H9 (cell line): Measurements from ENCODE around the gene PNMA6E. TPM values are rescaled to one million over a fixed set of nuclear protein-coding genes. Genes with fewer than 3 reads are reported as not detected.

Experiments
- DNase-seq: peaks from one replicate; pipeline ENCODE4 v3.0.0-alpha.2; 2017
- H2AFZ ChIP-seq: one replicate; pipeline ENCODE4 v1.6.1; 2013; ENCODE audit warnings: mild to moderate bottlenecking, low read length, control low read depth, moderate library complexity
- H2AK5ac ChIP-seq: 2 replicates; pipeline ENCODE4 v1.6.1; 2013; ENCODE audit warnings: low read length, control low read depth, mixed read lengths; ENCODE audit not compliant: insufficient read length
- H2BK120ac ChIP-seq: one replicate; pipeline ENCODE4 v1.6.1; 2013; ENCODE audit warnings: low read depth, mild to moderate bottlenecking, low read length, control low read depth, inconsistent platforms; ENCODE audit not compliant: poor library complexity, severe bottlenecking
- H2BK12ac ChIP-seq: 2 replicates; pipeline ENCODE4 v1.6.1; 2013; ENCODE audit warnings: low read length, control low read depth, mixed read lengths, low read depth; ENCODE audit not compliant: insufficient read length
- H2BK15ac ChIP-seq: 2 replicates; pipeline ENCODE4 v1.6.1; 2013; ENCODE audit warnings: low read depth, low read length, control low read depth
- H2BK20ac ChIP-seq: one replicate; pipeline ENCODE4 v1.6.1; 2013; ENCODE audit warnings: low read depth, mild to moderate bottlenecking, low read length, control low read depth, inconsistent platforms; ENCODE audit not compliant: poor library complexity, severe bottlenecking
- H2BK5ac ChIP-seq: 2 replicates; pipeline ENCODE4 v1.6.1; 2013; ENCODE audit warnings: low read length, control low read depth, mixed read lengths; ENCODE audit not compliant: insufficient read length
- H3K14ac ChIP-seq: 2 replicates; pipeline ENCODE4 v1.6.1; 2013; ENCODE audit warnings: low read length, control low read depth; ENCODE audit not compliant: insufficient read depth
- H3K18ac ChIP-seq: 2 replicates; pipeline ENCODE4 v1.6.1; 2013; ENCODE audit warnings: low read depth, mild to moderate bottlenecking, mixed read lengths, low read length, control low read depth; ENCODE audit not compliant: insufficient read length
- H3K23ac ChIP-seq: 2 replicates; pipeline ENCODE4 v1.6.1; 2013; ENCODE audit warnings: low read length, control low read depth, mixed read lengths, low read depth; ENCODE audit not compliant: insufficient read length
- H3K23me2 ChIP-seq: 2 replicates; pipeline ENCODE4 v1.6.1; 2013; ENCODE audit warnings: low read depth, mild to moderate bottlenecking, mixed read lengths, low read length, control low read depth; ENCODE audit not compliant: insufficient read length, poor library complexity, severe bottlenecking
- H3K27ac ChIP-seq: 2 replicates; pipeline ENCODE4 v1.5.1; 2013; ENCODE audit warnings: low read length, control low read depth, mixed read lengths, low read depth; ENCODE audit not compliant: insufficient read length
- H3K27me3 ChIP-seq: 2 replicates; pipeline ENCODE4 v1.6.1; 2013; ENCODE audit warnings: low read length, control low read depth, inconsistent platforms; ENCODE audit not compliant: insufficient read depth
- H3K4ac ChIP-seq: 2 replicates; pipeline ENCODE4 v1.6.1; 2013; ENCODE audit warnings: low read depth, mild to moderate bottlenecking, control low read depth, inconsistent platforms, low read length, moderate library complexity
- H3K4me1 ChIP-seq: 2 replicates; pipeline ENCODE4 v1.6.1; 2013; ENCODE audit warnings: low read length, control low read depth, inconsistent platforms; ENCODE audit not compliant: insufficient read depth
- H3K4me2 ChIP-seq: 2 replicates; pipeline ENCODE4 v1.6.1; 2013; ENCODE audit warnings: low read length, control low read depth, mixed read lengths; ENCODE audit not compliant: insufficient read length, insufficient read depth
- H3K56ac ChIP-seq: 2 replicates; pipeline ENCODE4 v1.6.1; 2013; ENCODE audit warnings: low read depth, mild to moderate bottlenecking, mixed read lengths, low read length, control low read depth; ENCODE audit not compliant: insufficient read length
- H3K79me1 ChIP-seq: 2 replicates; pipeline ENCODE4 v1.6.1; 2013; ENCODE audit warnings: low read depth, mild to moderate bottlenecking, moderate library complexity, low read length, control low read depth, inconsistent platforms; ENCODE audit not compliant: insufficient read depth, poor library complexity, severe bottlenecking
- H3K79me2 ChIP-seq: 2 replicates; pipeline ENCODE4 v1.6.1; 2013; ENCODE audit warnings: low read length, control low read depth, inconsistent platforms; ENCODE audit not compliant: insufficient read depth
- H3K9ac ChIP-seq: 2 replicates; pipeline ENCODE4 v1.6.1; 2013; ENCODE audit warnings: low read length, control low read depth, mixed read lengths; ENCODE audit not compliant: insufficient read length; ENCODE audit errors: extremely low read depth
- H3K9me3 ChIP-seq: one replicate; pipeline ENCODE4 v1.6.1; 2013; ENCODE audit warnings: low read depth, low read length, inconsistent platforms; ENCODE audit not compliant: control insufficient read depth
- H3T11ph ChIP-seq: one replicate; pipeline ENCODE4 v1.6.1; 2013; ENCODE audit warnings: mild to moderate bottlenecking, low read length, control low read depth, inconsistent platforms
- H4K20me1 ChIP-seq: one replicate; pipeline ENCODE4 v1.6.1; 2013; ENCODE audit not compliant: control insufficient read depth, insufficient read length, insufficient read depth
- H4K5ac ChIP-seq: 2 replicates; pipeline ENCODE4 v1.6.1; 2013; ENCODE audit warnings: low read depth, mild to moderate bottlenecking, mixed read lengths, low read length, control low read depth; ENCODE audit not compliant: insufficient read length
- H4K8ac ChIP-seq: replicated peaks from 2 replicates; pipeline ENCODE4 v1.6.1; 2013; ENCODE audit warnings: low read length, control low read depth, mixed read lengths, low read depth; ENCODE audit not compliant: insufficient read length
- H4K91ac ChIP-seq: 2 replicates; pipeline ENCODE4 v1.6.1; 2013; ENCODE audit warnings: low read depth, mild to moderate bottlenecking, moderate library complexity, mixed read lengths, low read length, control low read depth; ENCODE audit not compliant: insufficient read length
- H3K27ac Mint-ChIP-seq, 3 experiments: 2 replicates in 2 of 3; 3 replicates in 1 of 3; pipeline ENCODE4 v1.8.0; 2020 to 2021; ENCODE audit warnings: mixed read lengths in 3 of 3, mild to moderate bottlenecking in 1 of 3, moderate library complexity in 1 of 3
- H3K27me3 Mint-ChIP-seq: 2 replicates; pipeline ENCODE4 v1.8.0; 2021; ENCODE audit warnings: low read depth, mild to moderate bottlenecking, moderate library complexity, mixed read lengths
- H3K36me3 Mint-ChIP-seq, 3 experiments: 2 replicates in 2 of 3; 3 replicates in 1 of 3; pipeline ENCODE4 v1.8.0; 2020 to 2021; ENCODE audit warnings: low read depth in 3 of 3, mixed read lengths in 3 of 3; ENCODE audit not compliant: insufficient read depth in 1 of 3
- H3K4me1 Mint-ChIP-seq, 2 experiments: 2 replicates each; pipeline ENCODE4 v1.8.0; 2020; ENCODE audit warnings: mixed read lengths in 2 of 2
- H3K4me3 Mint-ChIP-seq, 2 experiments: 2 replicates in 1 of 2; 3 replicates in 1 of 2; pipeline ENCODE4 v1.8.0; 2020 to 2021; ENCODE audit warnings: mild to moderate bottlenecking in 2 of 2, mixed read lengths in 2 of 2, moderate library complexity in 1 of 2
- H3K9me3 Mint-ChIP-seq, 2 experiments: 2 replicates in 1 of 2; 3 replicates in 1 of 2; pipeline ENCODE4 v1.8.0; 2020; ENCODE audit warnings: mild to moderate bottlenecking in 2 of 2, mixed read lengths in 2 of 2, moderate library complexity in 1 of 2
- total RNA-seq: library from RNA; stranded (reverse); gene quantifications from 2 replicates; pipeline ENCODE4 v1.2.1, GENCODE V29; 2021
- TF ChIP-seq, protein P1 (sequence below): fragments of 200-600 bp; sonication (generic); conservative IDR thresholded peaks from 3 replicates; pipeline ENCODE4 v1.8.0; 2021; ENCODE audit warnings: antibody characterized with exemption, mild to moderate bottlenecking

Gene PNMA6E
- total RNA-seq, 1 experiment from 2014 or later, result not detected

DNA sequence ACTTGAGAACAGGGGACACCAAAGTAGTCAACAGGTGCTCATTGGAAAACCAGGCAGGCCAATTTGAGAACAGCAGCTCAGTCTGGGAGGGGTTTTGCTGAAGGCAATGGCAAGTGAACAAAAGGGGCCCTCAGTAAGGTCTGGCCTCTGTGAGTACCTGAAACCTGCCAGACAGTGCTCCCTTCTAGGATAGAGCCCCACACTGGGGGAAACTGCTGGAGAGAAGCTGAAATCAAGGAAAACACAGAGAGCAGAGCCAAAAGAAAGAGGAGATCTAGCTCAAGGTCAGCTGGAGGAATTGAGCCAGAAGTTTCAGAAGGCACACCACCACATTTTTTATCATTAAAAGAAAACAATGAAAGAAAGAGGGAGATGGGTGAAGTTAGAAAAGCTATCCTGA, 28.2 kb downstream of the PNMA6E start:
- no peak overlapping the region for H3K18ac ChIP-seq
- H4K91ac ChIP-seq, result no peak overlapping the region
- Mint-ChIP-seq H3K4me3 (no peak overlapping the region), H3K27me3 (peaks cover 2% of the 10 kb centered on the region), H3K4me1 (peaks cover 3 to 8% of the 10 kb centered on the region in 2 experiments; a peak in 3 of 4 replicates), H3K27ac (no peak overlapping the region; a peak in 1 of 7 replicates), H3K9me3 (peaks cover 69 to 78% of the 10 kb centered on the region in 2 experiments), H3K36me3 (peaks cover 6 to 8% (median 8%) of the 10 kb centered on the region in 3 experiments; a peak in 5 of 7 replicates)
- H2BK15ac ChIP-seq, result no peak overlapping the region
- no peaks in the 10 kb centered on the region for H3K27me3 ChIP-seq
- H3K23me2 ChIP-seq, result no peaks in the 10 kb centered on the region
- no peak overlapping the region for H2BK12ac ChIP-seq
- H3K27ac ChIP-seq, result no peak overlapping the region
- H3K14ac ChIP-seq, result no peak overlapping the region
- no peaks in the 10 kb centered on the region for H3K4me1 ChIP-seq
- no peak overlapping the region for H2BK120ac ChIP-seq
- H3T11ph ChIP-seq, result no peak overlapping the region
- H3K23ac ChIP-seq, result no peak overlapping the region
- no peak overlapping the region for H3K4ac ChIP-seq
- H2AFZ ChIP-seq, result no peak overlapping the region
- H4K5ac ChIP-seq, result no peak overlapping the region
- no peak overlapping the region for H3K4me2 ChIP-seq
- no peaks in the 10 kb centered on the region for H3K79me1 ChIP-seq
- DNase-seq, result no peak
- no peak overlapping the region for H4K8ac ChIP-seq
- peaks cover 30% of the 10 kb centered on the region for H3K9me3 ChIP-seq
- H3K9ac ChIP-seq, result no peak overlapping the region
- H2BK5ac ChIP-seq, result no peak overlapping the region
- TF ChIP-seq, protein P1, sequence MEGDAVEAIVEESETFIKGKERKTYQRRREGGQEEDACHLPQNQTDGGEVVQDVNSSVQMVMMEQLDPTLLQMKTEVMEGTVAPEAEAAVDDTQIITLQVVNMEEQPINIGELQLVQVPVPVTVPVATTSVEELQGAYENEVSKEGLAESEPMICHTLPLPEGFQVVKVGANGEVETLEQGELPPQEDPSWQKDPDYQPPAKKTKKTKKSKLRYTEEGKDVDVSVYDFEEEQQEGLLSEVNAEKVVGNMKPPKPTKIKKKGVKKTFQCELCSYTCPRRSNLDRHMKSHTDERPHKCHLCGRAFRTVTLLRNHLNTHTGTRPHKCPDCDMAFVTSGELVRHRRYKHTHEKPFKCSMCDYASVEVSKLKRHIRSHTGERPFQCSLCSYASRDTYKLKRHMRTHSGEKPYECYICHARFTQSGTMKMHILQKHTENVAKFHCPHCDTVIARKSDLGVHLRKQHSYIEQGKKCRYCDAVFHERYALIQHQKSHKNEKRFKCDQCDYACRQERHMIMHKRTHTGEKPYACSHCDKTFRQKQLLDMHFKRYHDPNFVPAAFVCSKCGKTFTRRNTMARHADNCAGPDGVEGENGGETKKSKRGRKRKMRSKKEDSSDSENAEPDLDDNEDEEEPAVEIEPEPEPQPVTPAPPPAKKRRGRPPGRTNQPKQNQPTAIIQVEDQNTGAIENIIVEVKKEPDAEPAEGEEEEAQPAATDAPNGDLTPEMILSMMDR, result no peak
- no peak overlapping the region for H2AK5ac ChIP-seq
- no peaks in the 10 kb centered on the region for H3K79me2 ChIP-seq
- H3K56ac ChIP-seq, result no peak overlapping the region
- H2BK20ac ChIP-seq, result no peak overlapping the region
- no peaks in the 10 kb centered on the region for H4K20me1 ChIP-seq
